NCI-H226 (cell line): ENCODE measurements around the gene NOL8.

ENCODE experiments used
- DNase-seq: peaks from one replicate; pipeline ENCODE4 v3.0.0-alpha.2; 2015

NOL8 gene

GRCh38 chr9:92325269-92325990, at the start of gene NOL8, which contains the start of gene CENPP:
TSS of gene NOL8 (minus strand) at chr9:92325350. CDS start at chr9:92324161, 1,189 bp downstream.
TSS of gene CENPP (plus strand) at chr9:92325953.
- DNase-seq: peak; percentile 84

- DNase-seq: no peak
Measured at GRCh38 chr9:92373167-92373566, 48.0 kb upstream of the NOL8 start.

GRCh38 chr9:92369075-92369474, 43.9 kb upstream of the NOL8 start:
- no peak for DNase-seq

DNA sequence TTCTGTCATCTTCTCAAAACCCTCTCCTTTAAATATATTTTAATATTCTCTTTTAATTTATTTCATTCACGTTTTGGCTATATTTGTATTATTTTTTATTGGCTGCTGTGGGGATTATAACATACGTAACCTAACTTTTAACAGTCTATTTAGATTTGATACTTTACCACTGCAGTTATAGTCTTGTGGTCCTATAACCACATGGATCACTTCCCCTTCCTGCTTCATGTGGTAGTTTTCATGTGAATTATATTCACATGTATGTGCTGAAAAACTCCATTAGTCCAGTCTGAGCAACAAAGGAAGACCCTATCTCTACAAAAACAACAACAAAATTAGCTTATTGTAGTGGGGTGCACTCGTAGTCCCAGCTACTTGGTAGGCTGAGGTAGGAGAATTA, 34.9 kb upstream of the NOL8 start:
- no peak for DNase-seq

DNA sequence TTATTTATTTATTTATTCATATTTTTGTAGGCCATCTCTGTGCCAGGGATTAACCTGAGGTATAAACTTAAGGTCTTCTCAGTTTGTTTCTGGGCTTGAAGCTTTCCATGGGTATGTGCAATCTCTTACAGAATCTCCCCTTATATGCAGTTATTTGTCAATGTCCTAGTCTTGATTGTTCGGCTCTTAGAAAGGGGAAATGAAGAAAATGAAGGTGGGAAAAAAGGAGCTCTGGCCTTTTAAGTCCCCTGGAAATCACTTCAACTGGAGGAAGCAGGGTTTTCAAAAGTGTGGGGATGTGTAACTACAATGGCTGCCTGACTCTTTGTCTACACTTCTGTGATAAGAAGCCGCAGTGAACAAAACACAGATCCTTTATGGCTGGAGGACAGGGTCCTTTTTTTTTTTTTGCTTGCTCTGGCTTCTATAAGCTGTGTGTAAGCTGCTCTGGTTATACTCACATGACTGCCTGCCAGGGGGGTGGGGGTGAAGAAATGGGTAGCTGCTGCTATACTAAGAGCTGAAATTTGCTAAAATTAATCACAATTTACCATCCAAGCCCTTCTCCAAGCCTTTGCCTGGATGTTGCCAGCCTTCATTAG, 34.3 kb upstream of the NOL8 start:
- no peak for DNase-seq

DNA sequence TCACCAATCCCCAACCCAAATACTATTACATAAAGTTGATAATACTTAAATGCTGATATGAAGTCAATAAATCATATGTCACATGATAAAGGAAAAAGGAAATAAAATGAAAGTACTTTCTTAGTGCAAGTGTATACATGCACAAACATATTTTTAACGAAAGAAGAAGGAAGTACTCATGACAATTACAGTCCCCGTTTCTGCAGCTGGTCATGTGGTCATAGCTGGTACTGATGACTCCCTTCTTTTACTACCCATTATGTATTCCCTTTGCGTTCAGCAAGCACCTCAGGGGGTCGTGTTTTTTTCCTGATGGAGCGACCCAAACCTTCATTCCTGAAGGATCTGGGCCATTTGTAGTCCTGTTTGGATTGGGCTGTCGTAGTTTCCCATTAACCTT, 27.9 kb upstream of the NOL8 start:
- DNase-seq: no peak

GRCh38 chr9:92350740-92351133, 25.6 kb upstream of the NOL8 start:
- no peak for DNase-seq

DNA sequence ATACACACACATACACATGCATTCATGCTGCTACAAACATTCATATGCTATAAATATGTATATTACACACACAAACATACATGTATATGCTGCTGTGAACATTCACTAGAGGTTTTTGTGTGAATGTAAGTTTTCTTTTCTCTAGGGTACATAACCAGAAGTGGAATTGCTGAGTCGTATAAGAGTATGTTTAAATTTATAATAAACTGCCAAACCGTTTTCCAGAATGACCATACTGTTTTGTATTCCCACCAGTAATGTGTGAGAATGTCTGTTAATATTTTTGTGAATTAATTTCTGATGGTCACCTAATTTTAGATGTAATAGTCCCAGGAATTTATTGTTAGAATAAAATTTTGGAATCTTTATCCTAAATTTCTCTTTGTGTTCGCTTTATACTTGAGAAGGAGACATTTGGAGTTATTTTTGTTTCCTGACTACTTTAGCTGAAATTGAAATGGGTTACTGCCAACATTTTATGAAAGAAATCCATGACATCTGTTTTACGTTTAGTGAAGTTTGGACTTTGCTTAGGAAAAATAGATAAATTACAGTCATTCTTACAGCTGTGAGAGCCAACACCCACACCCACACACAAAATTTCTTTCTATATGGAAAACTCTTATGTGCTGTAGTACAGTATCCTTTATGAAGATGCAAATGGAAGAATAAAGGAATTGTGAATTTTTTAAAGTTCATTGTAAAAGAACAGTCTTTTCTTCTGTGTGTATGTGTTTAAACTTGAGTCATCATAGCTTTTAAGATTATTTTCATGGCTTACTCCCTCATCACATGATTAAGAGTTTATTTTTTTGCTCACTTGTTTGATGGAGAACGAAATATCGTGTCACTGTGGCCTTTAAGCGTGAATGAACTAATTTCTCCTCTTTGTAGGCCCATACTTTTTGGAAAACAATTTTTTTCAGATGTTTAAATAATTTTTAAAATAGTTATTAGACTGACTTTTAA, 24.9 kb upstream of the NOL8 start:
- no peak for DNase-seq

- no peak for DNase-seq
Measured at GRCh38 chr9:92345582-92345981, 20.4 kb upstream of the NOL8 start.

DNA sequence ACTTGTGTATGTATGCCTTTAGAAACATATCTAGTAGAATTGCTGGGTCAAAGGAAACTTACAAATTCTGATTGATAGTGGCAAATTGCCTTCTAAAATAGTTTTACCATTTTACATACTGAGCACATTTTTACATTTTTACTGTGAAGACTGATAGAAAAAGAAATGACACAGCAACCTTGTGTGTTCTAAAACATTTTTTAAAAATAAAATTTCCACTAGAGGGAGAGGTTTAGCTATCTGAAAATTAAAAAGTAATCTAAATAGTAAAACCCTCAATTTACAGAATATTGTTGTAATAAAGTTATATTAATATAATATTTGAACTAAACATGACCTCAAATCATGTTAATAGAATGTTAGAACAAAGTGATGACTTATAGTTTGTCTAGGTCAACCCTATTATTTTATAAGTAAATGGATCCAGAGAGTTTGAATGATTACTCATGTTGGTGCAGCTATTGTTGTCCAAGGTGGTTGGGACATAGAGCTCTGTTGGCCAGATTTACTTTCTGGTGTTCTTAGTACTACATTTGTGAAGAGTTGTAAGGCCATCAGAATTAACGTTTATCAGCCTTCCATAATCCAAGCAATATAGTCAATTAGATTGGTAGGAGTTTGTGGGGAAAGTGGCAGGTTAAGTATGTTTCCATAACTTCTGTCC, 17.8 kb upstream of the NOL8 start:
- no peak for DNase-seq

GRCh38 chr9:92341578-92341977, 16.4 kb upstream of the NOL8 start:
- DNase-seq: no peak

- no peak for DNase-seq
Measured at GRCh38 chr9:92333282-92333634, 8.1 kb upstream of the NOL8 start.

- DNase-seq: no peak
Measured at GRCh38 chr9:92332577-92333281, 7.6 kb upstream of the NOL8 start.

DNA sequence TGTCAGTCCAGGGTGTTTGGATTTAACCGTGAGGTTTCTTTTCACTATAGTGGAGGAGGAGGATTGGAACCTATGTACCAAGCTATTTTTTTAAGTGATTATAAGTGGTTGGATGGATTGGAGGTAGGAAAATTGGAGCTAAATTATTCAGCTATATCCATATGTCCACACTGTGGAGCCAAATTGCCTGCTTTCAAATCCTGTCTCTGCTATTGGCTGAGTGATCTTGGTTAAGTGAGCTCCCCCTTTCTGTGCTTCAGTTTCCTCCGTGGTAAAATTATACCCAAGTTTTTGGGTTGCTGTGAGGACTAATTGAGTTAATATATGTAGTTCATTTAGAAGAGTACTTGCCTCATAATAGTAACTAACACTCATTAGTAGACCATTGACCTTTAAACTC, 3.1 kb upstream of the NOL8 start:
- DNase-seq: peak; percentile 31

DNA sequence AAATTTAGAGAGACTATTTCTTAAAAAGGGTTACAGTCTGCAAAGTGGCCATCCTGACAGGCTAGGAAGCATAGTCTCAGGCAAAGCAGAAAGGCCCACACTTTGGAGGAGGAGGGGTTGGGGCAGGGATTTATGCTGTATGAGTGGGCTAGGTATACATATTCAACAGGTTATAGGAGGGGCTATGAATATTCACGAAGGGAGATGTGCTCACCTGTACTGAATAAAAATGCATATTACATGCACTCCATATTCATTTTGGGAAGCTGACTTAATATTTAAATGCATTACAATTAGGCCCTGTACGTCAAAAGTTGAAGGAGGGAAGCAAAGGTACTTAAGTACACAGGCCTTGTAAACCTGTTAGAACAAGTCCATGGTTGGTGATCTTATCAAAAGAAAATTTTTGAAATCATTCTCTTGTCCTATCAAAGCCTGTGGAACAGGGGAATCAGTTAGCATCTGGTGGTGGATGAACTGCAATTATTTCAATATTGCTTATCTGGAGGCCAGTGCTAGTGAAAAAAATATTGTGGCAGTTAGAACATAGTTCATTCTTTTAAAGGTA, 2.2 kb upstream of the NOL8 start:
- DNase-seq: no peak

DNA sequence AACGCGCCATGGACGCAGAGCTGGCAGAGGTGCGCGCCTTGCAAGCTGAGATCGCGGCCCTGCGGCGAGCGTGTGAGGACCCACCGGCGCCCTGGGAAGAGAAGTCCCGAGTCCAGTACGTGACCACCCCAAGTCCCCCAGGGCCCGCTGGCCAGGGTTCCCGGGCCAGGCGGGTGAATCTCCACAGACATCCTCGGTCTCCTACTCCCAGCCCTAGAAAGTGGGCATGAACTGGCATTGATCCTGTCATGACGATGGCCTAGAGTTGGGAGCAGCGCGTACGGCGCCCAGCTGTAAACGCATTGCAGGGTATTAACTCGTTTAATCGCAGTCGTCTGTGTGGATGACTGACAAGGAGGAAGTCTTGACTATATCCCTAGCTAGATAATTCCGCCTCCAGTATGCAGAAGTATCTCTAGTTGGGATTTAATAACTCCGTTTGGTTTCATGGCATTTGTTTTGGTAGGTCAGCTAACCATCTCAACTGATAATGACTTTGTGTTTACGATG, 896 bp upstream of the NOL8 start:
- DNase-seq: no peak

DNA sequence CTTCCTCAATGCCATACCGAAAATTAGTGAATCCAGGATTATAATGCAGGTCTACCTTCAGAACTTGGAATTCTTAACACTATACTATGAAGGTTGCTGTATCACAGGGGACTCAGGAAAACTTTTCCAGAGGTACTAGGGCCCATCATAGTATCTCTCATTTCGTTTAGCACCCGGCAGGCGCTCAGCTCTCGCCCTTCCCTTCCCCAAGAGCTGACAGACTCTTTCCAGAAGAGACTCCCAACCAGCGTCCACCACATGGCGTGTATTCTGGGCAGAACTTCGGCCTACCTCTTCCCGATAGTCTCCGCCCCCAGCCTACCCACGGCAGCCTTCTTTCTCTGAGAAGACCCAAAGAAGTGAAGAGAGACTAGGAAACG, 271 bp downstream of the NOL8 start:
- DNase-seq: no peak

DNA sequence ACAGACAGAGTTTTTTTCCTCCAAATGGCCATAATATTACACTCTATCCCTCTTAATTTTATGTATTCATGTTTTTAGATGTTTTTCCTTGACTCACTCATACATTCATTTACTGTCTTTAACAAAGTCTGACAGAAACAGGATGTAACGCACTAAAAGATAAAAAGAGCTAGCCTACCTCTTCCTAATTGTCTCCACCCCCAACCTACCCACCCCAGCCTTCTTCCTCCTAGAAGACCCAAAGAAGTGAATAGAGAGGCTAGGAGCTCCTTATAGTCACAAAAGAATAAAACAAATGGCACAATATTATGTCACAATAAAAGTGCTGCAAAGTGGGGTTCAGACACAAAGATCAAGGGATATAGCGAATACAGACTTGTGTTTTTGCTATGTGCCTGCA, 719 bp downstream of the NOL8 start:
- DNase-seq: no peak

DNA sequence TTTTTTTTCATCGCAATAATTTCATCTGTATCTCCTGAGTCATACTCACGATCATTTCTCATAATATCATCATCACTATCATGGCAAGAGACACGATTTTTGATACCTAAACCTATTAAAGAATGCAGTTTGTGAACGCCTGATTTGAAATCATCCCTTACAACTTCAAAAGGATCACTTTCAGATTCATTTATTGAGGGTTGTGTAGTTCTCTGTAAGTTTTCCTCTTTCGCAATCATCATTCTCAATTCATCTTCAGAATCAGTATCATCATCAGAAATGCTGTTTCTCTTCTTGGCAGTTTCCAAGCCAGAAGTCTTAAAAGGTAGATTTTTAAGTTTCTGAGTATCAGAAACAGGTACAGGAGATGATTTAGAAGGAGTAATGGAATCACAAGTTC, 9.7 kb downstream of the NOL8 start:
- DNase-seq: no peak

DNA sequence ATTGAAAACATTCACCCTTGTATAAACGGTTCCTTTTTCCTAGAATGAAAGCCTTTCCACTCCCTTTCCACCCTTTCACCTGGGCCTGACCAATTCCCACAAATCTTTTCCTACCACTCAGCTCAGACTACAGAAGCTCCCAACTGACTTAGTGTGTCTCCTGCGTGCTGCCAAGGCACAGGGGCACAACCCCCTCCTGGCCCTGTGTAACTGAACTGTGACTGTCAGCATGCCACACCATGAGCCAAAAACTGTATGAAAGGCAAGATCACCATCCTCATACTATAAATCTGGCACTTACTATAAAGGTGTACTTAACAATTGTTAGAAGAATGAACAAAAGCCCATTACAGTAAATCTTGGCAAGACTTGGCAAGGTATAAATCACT, 11.5 kb downstream of the NOL8 start:
- no peak for DNase-seq

GRCh38 chr9:92312887-92313623, 12.1 kb downstream of the NOL8 start:
- DNase-seq: peak; percentile 3
